Fibroblast of lung (primary cell): ENCODE measurements around the gene NRIP1.

ENCODE experiments used
- CTCF ChIP-seq, 2 donors: IDR thresholded peaks in 1 of 2; conservative IDR thresholded peaks in 1 of 2; 1 replicate in 1 of 2; 2 replicates in 1 of 2; pipeline ENCODE4 v1.5.1; 2011 to 2012; ENCODE audit warnings: low read length in 2 of 2, control low read depth in 1 of 2, inconsistent platforms in 1 of 2, low read depth in 1 of 2, mild to moderate bottlenecking in 1 of 2
- EZH2 ChIP-seq: IDR thresholded peaks from 2 replicates; pipeline ENCODE4 v1.5.1; 2012; ENCODE audit warnings: low read length, control low read depth, mild to moderate bottlenecking; ENCODE audit errors: missing control alignments

- TF ChIP-seq CTCF (conservative IDR thresholded peaks at IDR 0.05 in 1 of 2, IDR thresholded peaks at IDR 0.05 in 1 of 2; ENCODE audit: low read depth in 1 of 2, low read length in 2 of 2) (no peak), EZH2 (no peak)
These were observed 5.4 kb downstream of the NRIP1 start for GRCh38 chr21:15059397-15059796.
